ENCODE results near the gene IZUMO2.

- TF ChIP-seq, protein P1, sequence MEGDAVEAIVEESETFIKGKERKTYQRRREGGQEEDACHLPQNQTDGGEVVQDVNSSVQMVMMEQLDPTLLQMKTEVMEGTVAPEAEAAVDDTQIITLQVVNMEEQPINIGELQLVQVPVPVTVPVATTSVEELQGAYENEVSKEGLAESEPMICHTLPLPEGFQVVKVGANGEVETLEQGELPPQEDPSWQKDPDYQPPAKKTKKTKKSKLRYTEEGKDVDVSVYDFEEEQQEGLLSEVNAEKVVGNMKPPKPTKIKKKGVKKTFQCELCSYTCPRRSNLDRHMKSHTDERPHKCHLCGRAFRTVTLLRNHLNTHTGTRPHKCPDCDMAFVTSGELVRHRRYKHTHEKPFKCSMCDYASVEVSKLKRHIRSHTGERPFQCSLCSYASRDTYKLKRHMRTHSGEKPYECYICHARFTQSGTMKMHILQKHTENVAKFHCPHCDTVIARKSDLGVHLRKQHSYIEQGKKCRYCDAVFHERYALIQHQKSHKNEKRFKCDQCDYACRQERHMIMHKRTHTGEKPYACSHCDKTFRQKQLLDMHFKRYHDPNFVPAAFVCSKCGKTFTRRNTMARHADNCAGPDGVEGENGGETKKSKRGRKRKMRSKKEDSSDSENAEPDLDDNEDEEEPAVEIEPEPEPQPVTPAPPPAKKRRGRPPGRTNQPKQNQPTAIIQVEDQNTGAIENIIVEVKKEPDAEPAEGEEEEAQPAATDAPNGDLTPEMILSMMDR (IDR thresholded peaks at IDR 0.05; ENCODE audit: borderline replicate concordance, extremely low read depth, low read length, poor library complexity, severe bottlenecking) = no peak
- no peak for TF ChIP-seq EZH2 (IDR thresholded peaks at IDR 0.05; ENCODE audit: borderline replicate concordance, low read depth, low read length, severe bottlenecking)
Observed at GRCh38 chr19:50173127-50173526, 10.0 kb upstream of the IZUMO2 start.

Data from DND-41 (cell line).